DND-41 (cell line): Measurements from ENCODE around the gene LRRN2.

Source experiments
- ATAC-seq: fragments of 200-7000 bp; cut with Tn5 transposase; 3 replicates; pipeline ENCODE4 v1.9.1; 2021; ENCODE audit warnings: low read depth; ENCODE audit not compliant: insufficient read depth
- DNase-seq: peaks from one replicate; pipeline ENCODE4 v3.0.0-alpha.2; 2020
- H2AFZ ChIP-seq: 2 replicates; pipeline ENCODE4 v1.6.0; 2012; ENCODE audit warnings: low read depth, low read length
- H3K27ac ChIP-seq: 2 replicates; pipeline ENCODE4 v1.5.1; 2012; ENCODE audit warnings: low read length, inconsistent platforms
- H3K27me3 ChIP-seq: fragments of 200-600 bp; sonication (generic); 2 replicates; pipeline ENCODE4 v1.6.0; 2012; ENCODE audit warnings: low read length, mild to moderate bottlenecking, inconsistent platforms; ENCODE audit not compliant: insufficient read depth, poor library complexity
- H3K36me3 ChIP-seq: 2 replicates; pipeline ENCODE4 v1.5.1; 2012; ENCODE audit warnings: low read length, inconsistent platforms; ENCODE audit not compliant: insufficient read depth
- H3K4me1 ChIP-seq: 2 replicates; pipeline ENCODE4 v1.5.1; 2012; ENCODE audit warnings: mild to moderate bottlenecking, low read length; ENCODE audit not compliant: insufficient read depth
- H3K4me2 ChIP-seq: 2 replicates; pipeline ENCODE4 v1.6.0; 2012; ENCODE audit warnings: mild to moderate bottlenecking, moderate library complexity, low read length, inconsistent platforms; ENCODE audit not compliant: insufficient read depth
- H3K4me3 ChIP-seq, 2 experiments: fragments of 200-600 bp in 1 of 2; shearing (Covaris generic) in 1 of 2; 2 replicates each; pipeline ENCODE4 v1.5.1; 2012 to 2016; ENCODE audit warnings: inconsistent platforms in 2 of 2, low read length in 2 of 2, mild to moderate bottlenecking in 2 of 2, low read depth in 1 of 2, moderate library complexity in 1 of 2
- H3K79me2 ChIP-seq: 2 replicates; pipeline ENCODE4 v1.6.0; 2012; ENCODE audit warnings: low read length, inconsistent platforms; ENCODE audit not compliant: insufficient read depth
- H3K9ac ChIP-seq: 2 replicates; pipeline ENCODE4 v1.6.0; 2012; ENCODE audit warnings: low read depth, mild to moderate bottlenecking, inconsistent platforms, low read length, moderate library complexity
- H3K9me3 ChIP-seq: 2 replicates; pipeline ENCODE4 v1.5.1; 2012; ENCODE audit warnings: low read length, moderate library complexity, mild to moderate bottlenecking, inconsistent platforms; ENCODE audit not compliant: insufficient read depth, severe bottlenecking
- H4K20me1 ChIP-seq: 2 replicates; pipeline ENCODE4 v1.6.0; 2012; ENCODE audit warnings: low read length; ENCODE audit not compliant: insufficient read depth
- CTCF ChIP-seq: IDR thresholded peaks from 2 replicates; pipeline ENCODE4 v1.5.1; 2012; ENCODE audit warnings: borderline replicate concordance, low read length, moderate library complexity, mild to moderate bottlenecking; ENCODE audit not compliant: poor library complexity, severe bottlenecking; ENCODE audit errors: extremely low read depth
- EZH2 ChIP-seq: IDR thresholded peaks from 3 replicates; pipeline ENCODE4 v1.6.1; 2012; ENCODE audit warnings: borderline replicate concordance, low read depth, mild to moderate bottlenecking, moderate library complexity, low read length, inconsistent platforms; ENCODE audit not compliant: severe bottlenecking

LRRN2 gene

DNA sequence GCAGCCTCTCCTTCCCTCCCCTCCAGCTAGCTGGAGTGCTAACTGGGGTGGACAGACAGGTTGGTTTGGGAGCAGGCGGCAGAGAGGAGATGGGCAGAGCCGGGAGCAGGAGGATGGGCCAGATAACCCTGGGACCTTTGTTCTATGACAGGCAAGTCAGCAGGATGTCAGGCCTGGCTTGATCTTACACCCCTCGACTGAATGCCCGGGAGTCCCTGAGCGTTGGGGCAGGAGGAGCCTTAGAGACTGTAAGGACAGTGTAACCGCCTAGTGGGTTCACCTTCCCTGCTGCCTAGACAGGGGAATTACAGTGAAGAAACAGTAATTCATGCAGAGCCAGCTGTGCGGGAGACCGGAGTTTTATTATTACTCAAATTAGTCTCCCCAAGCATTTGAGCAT is 109.1 kb downstream of the LRRN2 start:
- Histone ChIP-seq H3K4me1 (peaks cover 18% of the 10 kb centered on the region), H3K4me3 (no peak overlapping the region)

GRCh38 chr1:204575221-204576190 is 110.0 kb downstream of the LRRN2 start:
- H3K9ac ChIP-seq = no peak overlapping the region
- no peak overlapping the region for H3K4me3 ChIP-seq
- H3K27me3 ChIP-seq = no peaks in the 10 kb centered on the region
- no peak for ATAC-seq
- TF ChIP-seq CTCF (no peak), EZH2 (no peak)
- no peak overlapping the region for H3K4me2 ChIP-seq
- no peaks in the 10 kb centered on the region; the same call in 1 of the 2 replicates for H3K36me3 ChIP-seq
- DNase-seq = no peak
- no peak overlapping the region for H3K27ac ChIP-seq
- no peaks in the 10 kb centered on the region for H4K20me1 ChIP-seq
- H3K79me2 ChIP-seq = no peaks in the 10 kb centered on the region
- no peak overlapping the region for H2AFZ ChIP-seq
- H3K9me3 ChIP-seq = no peaks in the 10 kb centered on the region
- peaks cover 18% of the 10 kb centered on the region for H3K4me1 ChIP-seq

More for the DNA sequence above, 109.1 kb downstream of the LRRN2 start:
- no peaks in the 10 kb centered on the region for H3K27me3 ChIP-seq
- no peaks in the 10 kb centered on the region for H4K20me1 ChIP-seq
- H3K9me3 ChIP-seq = no peaks in the 10 kb centered on the region
- ATAC-seq (no peak), DNase-seq (no peak)
- H3K4me2 ChIP-seq = no peak overlapping the region
- no peak overlapping the region for H3K9ac ChIP-seq
- no peak overlapping the region for H2AFZ ChIP-seq
- TF ChIP-seq CTCF (no peak), EZH2 (no peak)
- no peak overlapping the region for H3K27ac ChIP-seq
- no peaks in the 10 kb centered on the region for H3K79me2 ChIP-seq
- H3K36me3 ChIP-seq = no peaks in the 10 kb centered on the region; the same call in 1 of the 2 replicates

DNA sequence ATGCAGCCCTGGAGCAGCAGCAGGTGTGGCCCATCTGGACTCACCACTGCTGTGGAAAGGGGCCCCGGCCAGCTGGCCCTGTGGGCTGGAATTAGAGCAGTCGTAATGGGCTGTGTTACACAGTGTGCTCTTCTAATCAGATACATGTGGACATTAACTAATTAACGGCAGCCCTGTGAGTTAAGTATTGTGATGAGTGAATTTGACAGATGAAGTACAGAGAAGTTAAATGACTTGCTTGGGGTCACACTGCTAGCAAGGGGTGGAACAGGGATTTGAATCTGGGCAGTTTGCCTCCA is 110.7 kb downstream of the LRRN2 start:
- H3K9ac ChIP-seq = no peak overlapping the region
- H3K27ac ChIP-seq = no peak overlapping the region
- no peak for TF ChIP-seq EZH2
- no peak for TF ChIP-seq CTCF
- ATAC-seq (no peak), DNase-seq (no peak)
- no peaks in the 10 kb centered on the region for H4K20me1 ChIP-seq
- H2AFZ ChIP-seq = no peak overlapping the region
- no peaks in the 10 kb centered on the region; the same call in 1 of the 2 replicates for H3K36me3 ChIP-seq
- H3K4me1 ChIP-seq = peaks cover 18% of the 10 kb centered on the region
- no peaks in the 10 kb centered on the region for H3K27me3 ChIP-seq
- H3K4me2 ChIP-seq = no peak overlapping the region
- H3K4me3 ChIP-seq = no peak overlapping the region
- no peaks in the 10 kb centered on the region for H3K9me3 ChIP-seq
- no peaks in the 10 kb centered on the region for H3K79me2 ChIP-seq
